HEK293T (cell line): ENCODE data around the gene AP4B1.

Source experiments
- ARNT ChIP-seq: fragments of 450-650 bp; IDR thresholded peaks from 2 replicates; pipeline ENCODE4 v1.6.1; 2017; ENCODE audit warnings: mild to moderate bottlenecking
- BHLHE40 ChIP-seq: fragments of 450-650 bp; IDR thresholded peaks from 2 replicates; pipeline ENCODE4 v1.6.1; 2016; ENCODE audit warnings: mild to moderate bottlenecking, moderate library complexity, borderline replicate concordance
- CTBP1 ChIP-seq: fragments of 450-650 bp; IDR thresholded peaks from 2 replicates; pipeline ENCODE4 v1.6.1; 2016; ENCODE audit warnings: borderline replicate concordance
- ELF4 ChIP-seq: fragments of 450-650 bp; IDR thresholded peaks from 2 replicates; pipeline ENCODE4 v1.6.1; 2017; ENCODE audit warnings: antibody characterized with exemption
- FOXK2 ChIP-seq: fragments of 450-650 bp; IDR thresholded peaks from 2 replicates; pipeline ENCODE4 v1.6.1; 2016; ENCODE audit warnings: mild to moderate bottlenecking
- FOXM1 ChIP-seq: fragments of 450-650 bp; IDR thresholded peaks from 2 replicates; pipeline ENCODE4 v1.6.1; 2017; ENCODE audit warnings: mild to moderate bottlenecking, borderline replicate concordance
- L3MBTL2 ChIP-seq: fragments of 450-650 bp; conservative IDR thresholded peaks from 2 replicates; pipeline ENCODE4 v1.6.1; 2016; ENCODE audit warnings: mild to moderate bottlenecking
- LEF1 ChIP-seq: fragments of 450-650 bp; IDR thresholded peaks from 2 replicates; pipeline ENCODE4 v1.6.1; 2017; ENCODE audit warnings: mild to moderate bottlenecking, borderline replicate concordance
- NFRKB ChIP-seq: fragments of 450-650 bp; IDR thresholded peaks from 2 replicates; pipeline ENCODE4 v1.6.1; 2016; ENCODE audit warnings: mild to moderate bottlenecking, moderate library complexity
- PKNOX1 ChIP-seq: fragments of 450-650 bp; IDR thresholded peaks from 2 replicates; pipeline ENCODE4 v1.6.1; 2016
- SP1 ChIP-seq: fragments of 450-650 bp; IDR thresholded peaks from 2 replicates; pipeline ENCODE4 v1.6.1; 2017
- SUZ12 ChIP-seq: fragments of 450-650 bp; IDR thresholded peaks from 2 replicates; pipeline ENCODE4 v1.6.1; 2016; ENCODE audit warnings: mild to moderate bottlenecking
- TARDBP ChIP-seq: fragments of 450-650 bp; IDR thresholded peaks from 2 replicates; pipeline ENCODE4 v1.6.1; 2016
- ZNF384 ChIP-seq: fragments of 450-650 bp; IDR thresholded peaks from 2 replicates; pipeline ENCODE4 v1.6.1; 2016

GRCh38 chr1:113928941-113929749 lies 24.5 kb upstream of the AP4B1 start, which contains the start of gene HIPK1:
- TF ChIP-seq TARDBP (no peak), FOXM1 (peak; percentile 80), ELF4 (peak; percentile 100), FOXK2 (no peak), SUZ12 (no peak), ARNT (no peak), SP1 (no peak), CTBP1 (no peak), LEF1 (0 out of 2 replicates have a peak, but pooled peaks have one; percentile 5), PKNOX1 (peak; percentile 82), BHLHE40 (no peak), NFRKB (no peak), L3MBTL2 (peak; percentile 50), ZNF384 (no peak)
